DND-41 (cell line): ENCODE measurements around the gene SLC35C1.

Experiments used
- ATAC-seq: fragments of 200-7000 bp; cut with Tn5 transposase; 3 replicates; pipeline ENCODE4 v1.9.1; 2021; ENCODE audit warnings: low read depth; ENCODE audit not compliant: insufficient read depth
- DNase-seq: peaks from one replicate; pipeline ENCODE4 v3.0.0-alpha.2; 2020
- H2AFZ ChIP-seq: 2 replicates; pipeline ENCODE4 v1.6.0; 2012; ENCODE audit warnings: low read depth, low read length
- H3K27ac ChIP-seq: 2 replicates; pipeline ENCODE4 v1.5.1; 2012; ENCODE audit warnings: low read length, inconsistent platforms
- H3K27me3 ChIP-seq: fragments of 200-600 bp; sonication (generic); 2 replicates; pipeline ENCODE4 v1.6.0; 2012; ENCODE audit warnings: low read length, mild to moderate bottlenecking, inconsistent platforms; ENCODE audit not compliant: insufficient read depth, poor library complexity
- H3K36me3 ChIP-seq: 2 replicates; pipeline ENCODE4 v1.5.1; 2012; ENCODE audit warnings: low read length, inconsistent platforms; ENCODE audit not compliant: insufficient read depth
- H3K4me1 ChIP-seq: 2 replicates; pipeline ENCODE4 v1.5.1; 2012; ENCODE audit warnings: mild to moderate bottlenecking, low read length; ENCODE audit not compliant: insufficient read depth
- H3K4me2 ChIP-seq: 2 replicates; pipeline ENCODE4 v1.6.0; 2012; ENCODE audit warnings: mild to moderate bottlenecking, moderate library complexity, low read length, inconsistent platforms; ENCODE audit not compliant: insufficient read depth
- H3K4me3 ChIP-seq, 2 experiments: fragments of 200-600 bp in 1 of 2; shearing (Covaris generic) in 1 of 2; 2 replicates each; pipeline ENCODE4 v1.5.1; 2012 to 2016; ENCODE audit warnings: inconsistent platforms in 2 of 2, low read length in 2 of 2, mild to moderate bottlenecking in 2 of 2, low read depth in 1 of 2, moderate library complexity in 1 of 2
- H3K79me2 ChIP-seq: 2 replicates; pipeline ENCODE4 v1.6.0; 2012; ENCODE audit warnings: low read length, inconsistent platforms; ENCODE audit not compliant: insufficient read depth
- H3K9ac ChIP-seq: 2 replicates; pipeline ENCODE4 v1.6.0; 2012; ENCODE audit warnings: low read depth, mild to moderate bottlenecking, inconsistent platforms, low read length, moderate library complexity
- H3K9me3 ChIP-seq: 2 replicates; pipeline ENCODE4 v1.5.1; 2012; ENCODE audit warnings: low read length, moderate library complexity, mild to moderate bottlenecking, inconsistent platforms; ENCODE audit not compliant: insufficient read depth, severe bottlenecking
- H4K20me1 ChIP-seq: 2 replicates; pipeline ENCODE4 v1.6.0; 2012; ENCODE audit warnings: low read length; ENCODE audit not compliant: insufficient read depth
- CTCF ChIP-seq: IDR thresholded peaks from 2 replicates; pipeline ENCODE4 v1.5.1; 2012; ENCODE audit warnings: borderline replicate concordance, low read length, moderate library complexity, mild to moderate bottlenecking; ENCODE audit not compliant: poor library complexity, severe bottlenecking; ENCODE audit errors: extremely low read depth
- EZH2 ChIP-seq: IDR thresholded peaks from 3 replicates; pipeline ENCODE4 v1.6.1; 2012; ENCODE audit warnings: borderline replicate concordance, low read depth, mild to moderate bottlenecking, moderate library complexity, low read length, inconsistent platforms; ENCODE audit not compliant: severe bottlenecking

The SLC35C1 gene

GRCh38 chr11:45804761-45805304 is at the start of gene SLC35C1:
Gene SLC35C1 (plus strand): TSS chr11:45805149. CDS start chr11:45805802, 653 bp downstream.
- Histone ChIP-seq H3K9me3 (no peaks in the 10 kb centered on the region), H3K36me3 (peaks cover 26% of the 10 kb centered on the region), H2AFZ (peak within 1 kb of the TSS; percentile 93), H4K20me1 (peaks cover 10% of the 10 kb centered on the region), H3K9ac (peak within 1 kb of the TSS; percentile 85), H3K4me2 (peak within 1 kb of the TSS; percentile 83), H3K27ac (peak within 1 kb of the TSS; percentile 75), H3K27me3 (no peaks in the 10 kb centered on the region), H3K79me2 (peaks cover 39% of the 10 kb centered on the region), H3K4me1 (peaks cover 55% of the 10 kb centered on the region), H3K4me3 (peak within 1 kb of the TSS; percentile 51 to 78)
- ATAC-seq (peak; percentile 92), DNase-seq (peak; percentile 95)
- TF ChIP-seq EZH2: no peak
- peak; percentile 9 for TF ChIP-seq CTCF

- H3K79me2 ChIP-seq: no peaks in the 10 kb centered on the region
- no peak overlapping the region for H3K27ac ChIP-seq
- no peak for DNase-seq
- H3K4me1 ChIP-seq: no peaks in the 10 kb centered on the region
- no peak overlapping the region for H2AFZ ChIP-seq
- no peaks in the 10 kb centered on the region for H3K36me3 ChIP-seq
- no peaks in the 10 kb centered on the region for H4K20me1 ChIP-seq
- no peak overlapping the region for H3K4me3 ChIP-seq
- no peaks in the 10 kb centered on the region for H3K27me3 ChIP-seq
- H3K9ac ChIP-seq: no peak overlapping the region
- H3K4me2 ChIP-seq: no peak overlapping the region
- TF ChIP-seq EZH2 (no peak), CTCF (no peak)
- no peak for ATAC-seq
- H3K9me3 ChIP-seq: no peaks in the 10 kb centered on the region
These were observed 49.6 kb upstream of the SLC35C1 start for GRCh38 chr11:45755281-45755859.

GRCh38 chr11:45756384-45757010 is 48.5 kb upstream of the SLC35C1 start:
- H3K4me2 ChIP-seq: no peak overlapping the region
- H3K9ac ChIP-seq: no peak overlapping the region
- no peak overlapping the region for H3K27ac ChIP-seq
- H3K36me3 ChIP-seq: no peaks in the 10 kb centered on the region
- H3K79me2 ChIP-seq: no peaks in the 10 kb centered on the region
- DNase-seq (no peak), ATAC-seq (no peak)
- no peaks in the 10 kb centered on the region for H3K4me1 ChIP-seq
- no peak overlapping the region for H3K4me3 ChIP-seq
- H4K20me1 ChIP-seq: no peaks in the 10 kb centered on the region
- TF ChIP-seq EZH2 (no peak), CTCF (no peak)
- H3K9me3 ChIP-seq: no peaks in the 10 kb centered on the region
- H2AFZ ChIP-seq: no peak overlapping the region
- no peaks in the 10 kb centered on the region for H3K27me3 ChIP-seq
